A673 (cell line): ENCODE data around the gene OR14K1.
"Not testable (repeated sequence)": the region's sequence is repeated elsewhere in the genome, so short reads cannot be mapped to it uniquely, and the experiment has no call there.

Source experiments
- CTCF ChIP-seq: fragments of 300-800, 200-600 bp; sonication (generic); conservative IDR thresholded peaks from 2 replicates; pipeline ENCODE4 v1.5.1; 2017; ENCODE audit warnings: low read depth, mild to moderate bottlenecking, antibody characterized with exemption, low read length, moderate library complexity, mixed read lengths
- EZH2 ChIP-seq: fragments of 200-600 bp; sonication (generic); IDR thresholded peaks from 2 replicates; pipeline ENCODE4 v1.6.1; 2017; ENCODE audit warnings: borderline replicate concordance, low read depth, mild to moderate bottlenecking, mixed read lengths, antibody characterized with exemption, low read length; ENCODE audit not compliant: poor library complexity, severe bottlenecking

DNA sequence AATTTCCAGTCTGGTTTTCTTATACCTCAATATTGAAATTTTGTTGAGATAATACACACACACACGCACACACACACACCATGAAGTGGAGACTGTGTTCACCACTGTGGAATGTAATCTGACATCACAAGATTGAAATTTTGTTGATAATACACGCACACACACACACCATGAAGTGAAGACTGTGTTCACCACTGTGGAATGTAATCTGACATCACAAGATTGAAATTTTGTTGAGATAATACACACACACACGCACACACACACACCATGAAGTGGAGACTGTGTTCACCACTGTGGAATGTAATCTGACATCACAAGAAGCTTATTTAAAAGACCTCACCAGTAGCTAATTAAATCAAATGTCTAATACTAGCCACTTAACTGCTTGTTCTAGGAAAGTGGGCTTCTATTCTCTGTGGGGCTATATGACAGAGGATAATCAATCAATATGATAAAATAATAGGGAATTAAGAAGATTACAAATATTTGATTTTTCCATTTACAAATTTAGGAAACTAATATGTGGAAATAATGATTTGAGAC, 3.9 kb downstream of the OR14K1 start:
- not testable (repeated sequence) for TF ChIP-seq CTCF, EZH2
